CD4-positive, alpha-beta T cell treated with Interferon gamma for 1 hour (primary cell): ENCODE measurements around the gene RPL22L1.
"Not testable (repeated sequence)": the region's sequence is repeated elsewhere in the genome, so short reads cannot be mapped to it uniquely, and the experiment has no call there.

ENCODE experiments used
- DNase-seq: peaks from one replicate; pipeline ENCODE4 v3.0.0-alpha.2; 2020

Gene RPL22L1

DNA sequence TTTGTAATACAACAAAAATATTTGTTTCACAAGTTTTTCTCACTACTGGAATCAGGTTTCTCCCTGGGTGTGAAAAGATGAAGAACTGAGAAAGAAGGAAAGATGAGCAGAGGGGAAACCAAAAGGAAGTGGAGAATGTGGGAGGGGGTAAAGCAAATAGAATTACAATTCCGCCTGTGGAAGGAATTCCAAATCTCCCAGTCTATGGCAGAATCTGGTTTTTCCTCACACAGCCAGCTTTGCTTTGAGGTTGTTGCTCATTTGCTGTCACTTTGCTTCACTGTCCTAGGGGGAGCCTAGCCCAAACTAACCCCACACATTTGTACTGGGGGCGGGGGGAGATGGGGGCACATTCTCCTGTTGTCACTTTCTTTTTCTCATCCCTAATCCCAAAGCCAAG is 43.9 kb downstream of the RPL22L1 start:
- no peak for DNase-seq

DNA sequence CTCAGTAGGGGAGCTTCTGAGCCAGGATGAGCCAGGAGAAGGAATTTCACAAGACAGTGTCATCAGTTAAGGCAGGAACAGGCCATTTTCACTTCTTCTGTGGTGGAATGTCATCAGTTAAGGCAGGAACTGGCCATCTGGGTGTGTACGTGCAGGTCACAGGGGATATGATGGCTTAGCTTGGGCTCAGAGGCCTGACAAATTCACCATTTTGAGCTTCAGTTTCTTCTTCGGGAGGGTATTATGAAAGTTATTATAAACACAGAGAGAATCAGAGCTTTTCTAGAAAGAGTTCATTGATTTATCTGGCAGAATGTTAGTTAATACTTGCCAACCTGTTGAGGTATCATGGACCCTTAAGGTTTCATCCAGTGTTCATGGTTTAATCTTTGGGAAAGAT is 46.4 kb downstream of the RPL22L1 start:
- not testable (repeated sequence) for DNase-seq

DNA sequence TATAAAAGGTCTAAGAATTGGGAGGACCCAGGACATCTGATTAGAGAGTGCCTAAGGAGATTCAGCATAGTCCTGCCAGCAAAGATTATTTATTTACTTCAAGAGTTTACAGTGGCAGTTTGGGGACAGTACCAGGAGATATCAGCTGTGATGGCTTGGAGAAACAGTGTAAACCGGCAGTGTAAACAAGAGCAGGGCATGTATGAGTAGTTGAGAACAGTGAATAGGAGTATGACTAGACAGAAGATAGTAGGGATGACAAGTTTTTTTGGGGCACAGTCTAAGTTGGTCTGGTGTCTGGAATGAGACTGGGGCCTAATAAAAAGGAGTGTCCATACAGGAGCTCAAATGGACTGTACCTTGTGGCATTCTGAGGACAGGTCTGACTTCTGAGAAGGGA is 51.7 kb downstream of the RPL22L1 start:
- not testable (repeated sequence) for DNase-seq

GRCh38 chr3:170817471-170817870 is 52.5 kb downstream of the RPL22L1 start:
- not testable (repeated sequence) for DNase-seq

DNA sequence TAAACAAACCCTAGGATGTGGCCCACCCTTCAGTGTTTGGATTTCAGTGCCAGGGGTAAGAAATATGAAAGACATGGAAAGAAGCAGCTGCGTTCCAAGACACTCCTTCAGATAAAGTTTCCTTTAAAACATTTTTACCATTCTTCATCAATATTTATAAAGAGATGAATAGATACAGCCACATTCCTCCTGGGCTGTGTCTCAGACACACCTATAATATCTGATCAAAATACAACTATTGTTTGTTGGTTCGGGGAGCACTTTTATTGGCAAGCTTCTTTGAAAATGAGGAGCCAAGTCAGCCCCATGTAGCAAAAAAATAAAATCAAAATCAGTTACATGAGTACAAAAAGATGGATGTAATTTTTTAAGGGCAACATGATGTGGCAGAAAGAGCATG is 53.2 kb downstream of the RPL22L1 start:
- no peak for DNase-seq

GRCh38 chr3:170816341-170816740 is 53.7 kb downstream of the RPL22L1 start:
- DNase-seq: no peak

GRCh38 chr3:170815936-170816335 is 54.1 kb downstream of the RPL22L1 start:
- DNase-seq: no peak

DNA sequence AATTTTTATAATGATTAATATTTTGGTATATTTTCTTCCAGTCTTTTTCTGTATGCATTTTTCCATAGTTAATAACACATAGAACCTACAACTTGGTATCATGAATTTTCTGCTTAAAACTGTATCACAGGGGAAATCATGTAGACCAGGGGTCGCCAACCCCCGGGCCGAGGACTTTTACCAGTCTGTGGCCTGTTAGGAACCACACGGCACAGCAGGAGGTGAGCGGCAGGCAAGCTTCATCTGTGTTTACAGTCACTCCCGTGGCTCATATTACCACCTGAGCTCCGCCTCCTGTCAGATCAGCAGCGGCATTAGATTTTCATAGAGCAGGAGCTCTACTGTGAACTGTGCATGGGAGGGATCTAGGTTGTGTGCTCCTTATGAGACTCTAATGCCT is 54.7 kb downstream of the RPL22L1 start:
- no peak for DNase-seq
